HG03565 (cell line): ENCODE results near the gene PNPLA2.

Source experiments
- ATAC-seq: cut with Tn5 transposase; IDR thresholded peaks from one replicate; pipeline ENCODE4 v1.9.1; 2021; ENCODE audit warnings: mild to moderate bottlenecking, moderate library complexity; ENCODE audit not compliant: unreplicated experiment

Gene PNPLA2

GRCh38 chr11:829176-829846, 10.6 kb downstream of the PNPLA2 start:
- ATAC-seq = no peak

- no peak for ATAC-seq
Observed at GRCh38 chr11:829847-830294, 11.2 kb downstream of the PNPLA2 start.

- ATAC-seq = no peak
Observed at GRCh38 chr11:830295-831117, 11.8 kb downstream of the PNPLA2 start.

- no peak for ATAC-seq
Observed at GRCh38 chr11:831118-831864, 12.6 kb downstream of the PNPLA2 start.

GRCh38 chr11:831961-832528, 13.3 kb downstream of the PNPLA2 start:
- ATAC-seq = no peak

GRCh38 chr11:832529-833113, 13.9 kb downstream of the PNPLA2 start, which contains the start of gene CD151:
CD151 (plus strand) TSS chr11:832952; CDS start chr11:836070, 3,118 bp downstream.
- no peak for ATAC-seq

DNA sequence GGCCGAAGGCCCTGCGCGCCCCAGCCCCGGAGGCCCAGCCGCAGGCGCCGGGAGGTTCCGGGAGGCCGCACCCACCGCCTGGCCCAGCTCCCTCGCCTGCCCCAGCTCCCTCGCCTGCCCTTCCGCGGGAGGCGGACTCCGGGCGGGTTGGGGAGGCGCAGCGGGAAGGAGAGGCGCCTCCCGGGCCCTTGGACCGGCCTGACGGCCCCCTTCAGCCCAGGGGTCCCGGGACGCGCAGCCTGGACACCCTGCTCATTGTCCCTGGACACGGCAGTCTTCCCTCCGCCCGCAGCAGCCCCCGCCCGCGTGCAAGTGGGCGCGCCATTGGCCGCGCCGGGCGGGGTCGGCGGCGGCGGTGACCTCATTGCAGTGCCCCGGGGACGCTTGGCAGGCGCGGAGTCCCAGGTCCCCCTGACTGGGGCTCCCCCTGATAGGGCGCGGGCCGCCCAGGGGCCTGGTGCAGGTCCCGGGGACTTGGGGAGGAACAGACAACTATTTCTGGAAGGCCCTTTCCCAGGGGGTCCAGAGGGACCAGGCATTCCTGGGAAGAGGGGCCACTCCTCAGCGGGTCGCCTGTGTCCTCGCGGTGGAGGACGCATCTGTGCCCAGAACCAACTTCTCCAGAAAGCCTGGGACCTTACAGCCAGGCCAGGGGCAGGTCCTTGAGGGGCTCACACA, 14.5 kb downstream of the PNPLA2 start:
- ATAC-seq = no peak

- no peak for ATAC-seq
Observed at GRCh38 chr11:833849-834311, 15.2 kb downstream of the PNPLA2 start.

DNA sequence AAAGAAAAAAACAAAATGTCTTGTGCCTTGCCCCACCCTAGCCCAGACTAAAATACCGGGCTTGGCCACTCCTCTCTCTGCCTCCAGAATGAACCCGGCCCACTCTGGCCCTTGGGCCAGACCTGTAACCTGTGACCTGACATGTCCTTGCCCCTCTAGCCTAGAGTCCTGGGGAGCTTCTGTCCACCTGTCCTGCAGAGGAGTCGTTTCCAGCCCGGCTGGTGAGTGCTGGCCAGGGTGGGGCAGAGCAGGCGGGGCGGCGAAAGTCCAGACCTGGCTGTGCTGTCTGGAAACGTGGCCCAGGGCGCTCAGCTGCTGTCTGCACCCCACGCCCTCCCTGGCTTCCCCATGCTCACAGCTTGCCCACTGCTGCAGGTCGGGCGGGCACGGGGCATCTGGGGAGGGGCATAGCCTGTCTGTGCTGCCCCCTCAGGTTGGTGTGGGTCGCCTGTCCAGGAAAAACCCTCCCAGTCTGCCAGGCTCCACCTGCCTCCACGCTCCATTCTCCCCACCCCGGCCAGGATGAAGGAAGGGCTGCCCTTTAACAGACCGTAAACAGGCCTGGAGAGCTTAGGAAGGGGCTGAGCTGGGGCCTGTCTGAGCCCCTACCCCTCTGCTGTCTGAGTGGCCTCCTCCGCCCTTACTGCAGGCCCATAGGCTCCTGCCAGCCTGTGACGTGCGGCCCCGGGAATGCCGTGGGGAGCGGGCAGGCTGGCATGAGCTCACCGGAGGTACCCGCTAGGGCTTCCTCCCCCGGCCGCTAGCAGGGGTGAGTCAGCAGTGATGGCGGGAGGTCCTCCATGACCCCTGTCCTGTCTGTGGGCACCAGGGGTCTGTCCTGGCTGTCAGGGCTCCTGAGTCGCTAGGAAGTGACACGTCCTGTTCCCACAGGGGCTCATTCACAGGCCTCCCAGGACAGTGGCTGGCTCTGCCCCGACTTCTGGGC, 15.9 kb downstream of the PNPLA2 start:
- no peak for ATAC-seq

DNA sequence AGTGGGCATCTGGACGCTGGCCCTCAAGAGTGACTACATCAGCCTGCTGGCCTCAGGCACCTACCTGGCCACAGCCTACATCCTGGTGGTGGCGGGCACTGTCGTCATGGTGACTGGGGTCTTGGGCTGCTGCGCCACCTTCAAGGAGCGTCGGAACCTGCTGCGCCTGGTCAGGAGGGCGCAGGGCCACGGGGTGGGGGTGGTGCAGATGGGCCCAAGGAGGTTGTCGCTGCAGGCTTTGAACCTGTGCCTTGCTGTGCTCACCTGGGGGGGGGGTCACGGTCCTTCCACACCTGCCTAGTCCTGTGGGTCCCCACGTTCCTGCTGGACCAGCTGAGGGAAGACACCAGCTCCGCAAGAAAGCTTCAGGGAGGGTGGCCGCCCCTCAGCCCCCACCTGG, 17.6 kb downstream of the PNPLA2 start:
- no peak for ATAC-seq

DNA sequence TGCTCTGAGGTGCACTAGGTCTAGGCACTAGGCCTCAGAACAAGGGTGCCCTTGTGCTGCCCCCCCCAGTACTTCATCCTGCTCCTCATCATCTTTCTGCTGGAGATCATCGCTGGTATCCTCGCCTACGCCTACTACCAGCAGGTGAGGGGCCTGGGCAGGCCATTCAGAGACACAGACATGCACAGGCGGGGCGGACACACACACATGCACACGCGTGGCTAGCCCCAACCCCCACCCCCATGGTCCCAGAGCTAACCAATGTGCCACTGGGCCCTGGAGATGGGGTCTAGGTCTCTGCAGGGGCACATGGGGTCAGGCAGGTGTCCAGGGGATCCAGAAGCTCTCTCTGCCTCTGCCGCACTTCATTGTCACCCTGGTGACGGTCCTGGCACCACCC, 18.0 kb downstream of the PNPLA2 start:
- ATAC-seq = no peak

DNA sequence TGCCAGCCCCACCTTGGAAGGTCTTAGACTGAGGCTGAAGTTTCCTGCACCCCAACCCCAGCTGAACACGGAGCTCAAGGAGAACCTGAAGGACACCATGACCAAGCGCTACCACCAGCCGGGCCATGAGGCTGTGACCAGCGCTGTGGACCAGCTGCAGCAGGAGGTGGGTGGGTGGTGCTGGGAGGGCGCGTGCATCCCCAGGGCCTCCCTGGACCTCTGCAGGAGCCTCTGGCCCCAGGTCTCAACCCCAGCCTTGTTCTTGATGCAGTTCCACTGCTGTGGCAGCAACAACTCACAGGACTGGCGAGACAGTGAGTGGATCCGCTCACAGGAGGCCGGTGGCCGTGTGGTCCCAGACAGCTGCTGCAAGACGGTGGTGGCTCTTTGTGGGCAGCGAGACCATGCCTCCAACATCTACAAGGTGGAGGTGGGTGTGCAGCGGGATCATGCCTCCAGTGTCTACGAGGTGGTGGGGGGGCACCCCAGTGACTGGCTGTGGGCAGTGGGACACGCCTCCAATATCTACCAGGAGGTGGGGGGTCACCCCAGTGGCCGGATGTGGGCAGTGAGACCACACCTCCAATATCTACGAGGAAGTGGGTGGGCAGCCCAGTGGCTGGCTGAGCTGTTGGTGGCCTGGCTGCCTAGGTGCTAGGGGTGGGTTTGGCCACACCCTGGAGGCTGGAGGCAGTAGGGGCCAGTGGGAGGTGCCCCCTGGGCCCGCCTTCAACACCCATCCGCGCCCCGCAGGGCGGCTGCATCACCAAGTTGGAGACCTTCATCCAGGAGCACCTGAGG, 18.7 kb downstream of the PNPLA2 start:
- ATAC-seq = no peak

DNA sequence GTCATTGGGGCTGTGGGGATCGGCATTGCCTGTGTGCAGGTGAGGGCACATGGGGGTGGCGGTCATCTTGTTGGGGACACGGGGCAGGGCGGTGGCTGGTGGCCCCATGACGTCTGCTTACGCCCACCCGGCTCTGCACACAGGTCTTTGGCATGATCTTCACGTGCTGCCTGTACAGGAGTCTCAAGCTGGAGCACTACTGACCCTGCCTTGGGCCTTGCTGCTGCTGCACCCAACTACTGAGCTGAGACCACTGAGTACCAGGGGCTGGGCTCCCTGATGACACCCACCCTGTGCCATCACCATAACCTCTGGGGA, 19.2 kb downstream of the PNPLA2 start:
- no peak for ATAC-seq

- ATAC-seq = no peak
Observed at GRCh38 chr11:838441-839279, 19.9 kb downstream of the PNPLA2 start.

- no peak for ATAC-seq
Observed at GRCh38 chr11:839280-839623, 20.5 kb downstream of the PNPLA2 start.

DNA sequence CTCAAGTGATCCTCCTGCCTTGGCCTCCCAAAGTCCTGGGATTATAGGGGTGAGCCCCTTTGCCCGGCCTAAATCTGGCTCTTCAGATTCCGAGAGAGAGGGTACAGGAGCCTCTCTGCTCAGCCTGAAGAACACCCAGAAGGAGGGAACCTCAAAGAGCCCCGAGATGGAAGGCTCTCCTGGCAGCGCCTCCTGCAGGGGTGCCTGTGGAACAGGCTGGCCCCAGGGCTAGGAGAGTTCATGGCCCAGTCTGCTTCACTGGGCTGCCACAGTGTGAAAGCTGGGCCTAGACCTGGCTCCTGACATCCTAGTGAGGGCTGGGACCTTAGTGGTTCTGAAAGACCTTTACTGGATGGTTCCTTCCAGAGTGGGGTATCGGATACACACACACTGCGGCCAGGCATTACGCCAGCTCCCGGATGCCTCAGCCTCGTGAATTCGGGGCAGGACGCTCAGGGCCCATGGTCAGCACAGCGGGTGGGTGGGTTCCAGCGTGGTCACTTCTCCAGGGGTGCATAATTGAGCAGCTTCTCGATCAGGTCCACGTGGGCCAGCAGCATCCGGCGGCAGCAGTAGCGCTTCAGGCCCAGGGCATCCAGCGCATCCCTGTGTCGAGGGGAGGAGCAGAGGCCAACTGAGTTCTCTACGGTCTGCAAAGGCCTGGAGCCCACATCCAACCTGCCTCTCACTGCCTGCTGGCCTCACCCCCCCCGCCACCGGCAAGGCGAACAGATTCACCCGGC, 21.3 kb downstream of the PNPLA2 start:
- ATAC-seq = no peak

GRCh38 chr11:841981-842369, 23.3 kb downstream of the PNPLA2 start:
- ATAC-seq = no peak
